HCT116 (cell line): ENCODE measurements around the gene MED23. TPM values are rescaled to one million over a fixed set of nuclear protein-coding genes. Genes with fewer than 3 reads are reported as not detected.

ENCODE experiments used
- ATAC-seq: fragments of 200-7000 bp; cut with Tn5 transposase; 2 replicates; pipeline ENCODE4 v1.9.1; 2020; ENCODE audit warnings: mild to moderate bottlenecking, moderate library complexity
- BruUV-seq: library from RNA; stranded (reverse); fragments of 400-500 nt; replicated peaks from 2 replicates; lab custom pipeline; 2021; lab: Mats Ljungman, UMichigan
- CTCF ChIA-PET: fragments of 300-600 bp; sonication (Branson Sonifier 250); formaldehyde crosslinking; loops from one replicate; lab custom pipeline; 2021; ENCODE audit warnings: antibody characterized with exemption; lab: Charles Lee
- POLR2A ChIA-PET: fragments of 300-600, 350-600 bp; sonication (Branson Sonifier 250); formaldehyde crosslinking; loops from one replicate; lab custom pipeline; 2021; ENCODE audit warnings: antibody characterized with exemption; lab: Charles Lee
- RAD21 ChIA-PET, 2 experiments: fragments of 300-600 bp; sonication (Branson Sonifier 250); formaldehyde crosslinking; loops; one replicate each; lab custom pipeline; 2023; ENCODE audit warnings: low total read pairs in 2 of 2; ENCODE audit not compliant: uncharacterized antibody in 2 of 2, unreplicated experiment in 2 of 2, low non-redundant PET in 1 of 2; lab: Charles Lee
- DNase-seq: peaks from one replicate; pipeline ENCODE4 v3.0.0-alpha.2; 2010; ENCODE audit warnings: low read depth, low spot score
- H2AFZ ChIP-seq: fragments of 200-600 bp; shearing (Covaris generic), sonication (generic); 2 replicates; pipeline ENCODE4 v1.6.1; 2017; ENCODE audit warnings: low read depth, mixed run types, mixed read lengths, antibody characterized with exemption, low read length; ENCODE audit not compliant: poor library complexity, severe bottlenecking
- H3K27ac ChIP-seq: 2 replicates; pipeline ENCODE4 v1.5.1; 2012; ENCODE audit warnings: low read depth, low read length
- H3K27me3 ChIP-seq: fragments of 200-600 bp; sonication (generic); 2 replicates; pipeline ENCODE4 v1.6.1; 2016; ENCODE audit warnings: mixed run types, low read length, mixed read lengths; ENCODE audit not compliant: insufficient read depth
- H3K36me3 ChIP-seq, 2 experiments: fragments of 200-500 bp in 1 of 2; fragments of 200-600 bp in 1 of 2; sonication (Bioruptor generic) in 1 of 2; sonication (generic) in 1 of 2; 2 replicates each; pipeline versions ENCODE4 v1.5.1 to v1.6.1; 2014 to 2016; ENCODE audit warnings: low read length in 2 of 2, inconsistent platforms in 1 of 2, mixed read lengths in 1 of 2, mixed run types in 1 of 2; ENCODE audit not compliant: insufficient read depth in 2 of 2, control insufficient read depth in 1 of 2
- H3K4me1 ChIP-seq, 2 experiments: fragments of 200-600 bp in 1 of 2; sonication (generic) in 1 of 2; 2 replicates each; pipeline versions ENCODE4 v1.5.1 to v1.6.1; 2012 to 2017; ENCODE audit warnings: low read length in 2 of 2, inconsistent platforms in 1 of 2, mild to moderate bottlenecking in 1 of 2, mixed read lengths in 1 of 2, mixed run types in 1 of 2, moderate library complexity in 1 of 2; ENCODE audit not compliant: insufficient read depth in 2 of 2, control insufficient read depth in 1 of 2
- H3K4me2 ChIP-seq: fragments of 200-600 bp; sonication (generic); 2 replicates; pipeline ENCODE4 v1.6.1; 2017; ENCODE audit warnings: mixed run types, low read length, mixed read lengths
- H3K4me3 ChIP-seq, 2 experiments: fragments of 200-600 bp in 1 of 2; sonication (generic) in 1 of 2; replicated peaks in 1 of 2; 2 replicates each; pipeline ENCODE4 v1.5.1; 2011 to 2016; ENCODE audit warnings: low read length in 2 of 2, control low read depth in 1 of 2, low read depth in 1 of 2, mild to moderate bottlenecking in 1 of 2, mixed read lengths in 1 of 2, mixed run types in 1 of 2
- H3K79me2 ChIP-seq: fragments of 200-600 bp; sonication (generic); 2 replicates; pipeline ENCODE4 v1.6.1; 2017; ENCODE audit warnings: mild to moderate bottlenecking, mixed run types, low read length, moderate library complexity, mixed read lengths; ENCODE audit not compliant: insufficient read depth
- H3K9ac ChIP-seq: fragments of 200-600 bp; sonication (generic); 2 replicates; pipeline ENCODE4 v1.6.1; 2016; ENCODE audit warnings: low read length, mixed read lengths
- H3K9me2 ChIP-seq: fragments of 200-600 bp; sonication (generic), shearing (Covaris generic); 2 replicates; pipeline ENCODE4 v1.6.1; 2017; ENCODE audit warnings: mixed run types, mild to moderate bottlenecking, moderate library complexity; ENCODE audit not compliant: insufficient read depth
- H3K9me3 ChIP-seq, 2 experiments: fragments of 200-500 bp in 1 of 2; fragments of 200-600 bp in 1 of 2; sonication (Bioruptor generic) in 1 of 2; sonication (generic) in 1 of 2; 2 replicates each; pipeline ENCODE4 v1.6.1; 2014 to 2017; ENCODE audit warnings: low read length in 2 of 2, mixed read lengths in 2 of 2, inconsistent platforms in 1 of 2, low read depth in 1 of 2, mild to moderate bottlenecking in 1 of 2, mixed run types in 1 of 2, moderate library complexity in 1 of 2; ENCODE audit not compliant: control insufficient read depth in 1 of 2, insufficient read depth in 1 of 2
- H4K20me1 ChIP-seq: fragments of 200-600 bp; sonication (generic), shearing (Covaris generic); 2 replicates; pipeline ENCODE4 v1.6.1; 2017; ENCODE audit warnings: mixed run types, mild to moderate bottlenecking, moderate library complexity; ENCODE audit not compliant: insufficient read depth
- CBX3 ChIP-seq: IDR thresholded peaks from 2 replicates; pipeline ENCODE4 v1.6.1; 2012; ENCODE audit warnings: low read depth
- EGR1 ChIP-seq: IDR thresholded peaks from 2 replicates; pipeline ENCODE4 v1.6.1; 2012; ENCODE audit warnings: low read depth
- EZH2 ChIP-seq: fragments of 200-600 bp; sonication (generic); IDR thresholded peaks from 2 replicates; pipeline ENCODE4 v1.6.1; 2017; ENCODE audit warnings: antibody characterized with exemption, mixed run types
- EZH2phosphoT487 ChIP-seq: fragments of 200-600 bp; IDR thresholded peaks from 2 replicates; pipeline ENCODE4 v1.6.1; 2018; ENCODE audit warnings: antibody characterized with exemption, borderline replicate concordance
- JUND ChIP-seq: IDR thresholded peaks from 2 replicates; pipeline ENCODE4 v1.6.1; 2012
- SIN3A ChIP-seq: IDR thresholded peaks from 2 replicates; pipeline ENCODE4 v1.6.1; 2012; ENCODE audit warnings: low read depth
- TCF7L2 ChIP-seq: IDR thresholded peaks from 2 replicates; pipeline ENCODE4 v1.7.0; 2011; ENCODE audit warnings: borderline replicate concordance, inconsistent platforms; ENCODE audit not compliant: insufficient read depth, insufficient read length; ENCODE audit errors: extremely low read depth
- ZBTB33 ChIP-seq: IDR thresholded peaks from 2 replicates; pipeline ENCODE4 v1.6.1; 2011; ENCODE audit warnings: mild to moderate bottlenecking, low read length, moderate library complexity; ENCODE audit not compliant: insufficient replicate concordance; ENCODE audit errors: extremely low read depth
- ZFX ChIP-seq: fragments of 450-650 bp; IDR thresholded peaks from 2 replicates; pipeline ENCODE4 v1.6.1; 2017
- ZNF274 ChIP-seq: fragments of 200-500 bp; sonication (Bioruptor generic); IDR thresholded peaks from 2 replicates; pipeline ENCODE4 v1.6.1; 2014; ENCODE audit warnings: mild to moderate bottlenecking, low read depth, low read length, inconsistent platforms
- intact Hi-C: fragments of 100-400 bp; cut with micrococcal nuclease; formaldehyde crosslinking; loops from 2 replicates; pipeline ENCODE4 v1.10.0; 2022
- total RNA-seq: library from RNA; stranded (reverse); gene quantifications from one replicate; pipeline ENCODE4 v1.2.1, GENCODE V29; 2021; ENCODE audit not compliant: unreplicated experiment
- TF ChIP-seq, protein P1 (sequence below): IDR thresholded peaks from 2 replicates; pipeline ENCODE4 v1.6.1; 2012
- TF ChIP-seq, protein P2 (sequence below), 3 experiments: fragments of 200-600 bp in 1 of 3; sonication (generic) in 1 of 3; IDR thresholded peaks in 2 of 3; conservative IDR thresholded peaks in 1 of 3; 2 replicates each; pipeline ENCODE4 v1.5.1; 2012 to 2017; ENCODE audit warnings: low read depth in 2 of 3, low read length in 2 of 3, antibody characterized with exemption in 1 of 3, borderline replicate concordance in 1 of 3, control low read depth in 1 of 3, mild to moderate bottlenecking in 1 of 3, mixed read lengths in 1 of 3, mixed run types in 1 of 3, moderate library complexity in 1 of 3; ENCODE audit not compliant: insufficient read depth in 1 of 3

Gene MED23
- total RNA-seq, 1 experiment from 2014 or later, result 17.2 TPM

GRCh38 chr6:131640576-131640975 is 12.5 kb upstream of the MED23 start:
- H3K9me3 ChIP-seq, result no peaks in the 10 kb centered on the region
- H3K9me2 ChIP-seq, result no peaks in the 10 kb centered on the region
- ChIA-PET POLR2A (no interaction called here), RAD21 (no interaction called here), CTCF (interaction anchor here (2.0 kb wide), 1 partner anchor 12 kb away, joined by 16 read pairs; the partner anchor contains the start of gene MED23)
- H3K9ac ChIP-seq, result no peak overlapping the region
- BruUV-seq, result no TSS peak
- TF ChIP-seq, protein P1, sequence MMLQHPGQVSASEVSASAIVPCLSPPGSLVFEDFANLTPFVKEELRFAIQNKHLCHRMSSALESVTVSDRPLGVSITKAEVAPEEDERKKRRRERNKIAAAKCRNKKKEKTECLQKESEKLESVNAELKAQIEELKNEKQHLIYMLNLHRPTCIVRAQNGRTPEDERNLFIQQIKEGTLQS, result no peak
- TF ChIP-seq SIN3A (no peak), EZH2phosphoT487 (no peak), JUND (no peak), CBX3 (no peak), ZBTB33 (no peak), ZNF274 (no peak), EGR1 (no peak), EZH2 (no peak), TCF7L2 (no peak), ZFX (no peak)
- TF ChIP-seq, protein P2, sequence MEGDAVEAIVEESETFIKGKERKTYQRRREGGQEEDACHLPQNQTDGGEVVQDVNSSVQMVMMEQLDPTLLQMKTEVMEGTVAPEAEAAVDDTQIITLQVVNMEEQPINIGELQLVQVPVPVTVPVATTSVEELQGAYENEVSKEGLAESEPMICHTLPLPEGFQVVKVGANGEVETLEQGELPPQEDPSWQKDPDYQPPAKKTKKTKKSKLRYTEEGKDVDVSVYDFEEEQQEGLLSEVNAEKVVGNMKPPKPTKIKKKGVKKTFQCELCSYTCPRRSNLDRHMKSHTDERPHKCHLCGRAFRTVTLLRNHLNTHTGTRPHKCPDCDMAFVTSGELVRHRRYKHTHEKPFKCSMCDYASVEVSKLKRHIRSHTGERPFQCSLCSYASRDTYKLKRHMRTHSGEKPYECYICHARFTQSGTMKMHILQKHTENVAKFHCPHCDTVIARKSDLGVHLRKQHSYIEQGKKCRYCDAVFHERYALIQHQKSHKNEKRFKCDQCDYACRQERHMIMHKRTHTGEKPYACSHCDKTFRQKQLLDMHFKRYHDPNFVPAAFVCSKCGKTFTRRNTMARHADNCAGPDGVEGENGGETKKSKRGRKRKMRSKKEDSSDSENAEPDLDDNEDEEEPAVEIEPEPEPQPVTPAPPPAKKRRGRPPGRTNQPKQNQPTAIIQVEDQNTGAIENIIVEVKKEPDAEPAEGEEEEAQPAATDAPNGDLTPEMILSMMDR (IDR thresholded peaks at IDR 0.05 in 2 of 3, conservative IDR thresholded peaks at IDR 0.05 in 1 of 3; ENCODE audit: borderline replicate concordance in 1 of 3, insufficient read depth in 1 of 3, low read depth in 2 of 3, low read length in 2 of 3), result no peak
- H3K4me2 ChIP-seq, result no peak overlapping the region
- H3K27me3 ChIP-seq, result no peaks in the 10 kb centered on the region
- H2AFZ ChIP-seq, result no peak overlapping the region
- H3K27ac ChIP-seq, result no peak overlapping the region
- intact Hi-C loops, result no loop called here
- ATAC-seq (no peak), DNase-seq (no peak)
- H3K4me1 ChIP-seq, result peaks cover 0 to 11% of the 10 kb centered on the region in 2 experiments; a peak in 2 of 4 replicates
- H4K20me1 ChIP-seq, result no peaks in the 10 kb centered on the region
- H3K36me3 ChIP-seq, result no peaks in the 10 kb centered on the region
- H3K4me3 ChIP-seq, result no peak overlapping the region
- no peaks in the 10 kb centered on the region for H3K79me2 ChIP-seq
